ENCODE data around the gene OIT3.
A peak's percentile ranks its signal among the peaks of the same experiment; 100 is the strongest.

Gene OIT3

DNA sequence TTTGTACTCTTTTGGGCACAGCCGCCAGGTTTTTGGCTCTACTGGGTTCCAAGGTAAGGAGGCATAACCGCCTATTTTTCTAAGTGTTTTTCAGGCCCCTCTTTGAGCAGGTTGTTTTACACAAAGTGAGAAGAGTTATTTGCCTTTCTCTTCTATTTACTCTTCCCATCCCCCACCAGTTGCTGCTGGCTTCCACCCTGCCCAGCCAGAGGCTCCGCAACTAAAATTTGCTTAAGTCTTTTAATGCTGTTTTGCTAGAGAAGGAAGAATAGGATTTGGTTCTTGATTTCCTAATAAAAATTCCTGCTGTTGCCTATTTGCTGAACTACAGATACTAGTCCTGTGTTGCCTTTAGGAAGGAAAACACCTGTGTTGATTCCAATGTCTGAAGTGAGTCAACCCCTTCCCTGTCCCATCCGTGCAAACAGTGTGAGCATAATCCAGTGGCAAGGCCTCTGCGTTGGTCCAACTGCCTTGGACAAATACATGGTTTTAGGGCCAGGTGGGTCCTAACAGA, 59.2 kb downstream of the OIT3 start:
- Histone ChIP-seq H3K27me3 (ENCODE audit: low read depth, low read length) (no peaks in the 10 kb centered on the region), H3K36me3 (ENCODE audit: control insufficient read depth in 1 of 2, insufficient read depth in 2 of 2, low read length in 2 of 2) (no peaks in the 10 kb centered on the region), H3K4me3 (ENCODE audit: low read depth in 1 of 2, low read length in 2 of 2) (no peak overlapping the region), H3K9me3 (ENCODE audit: control insufficient read depth in 1 of 2, low read length in 2 of 2) (no peaks in the 10 kb centered on the region), H3K27ac (ENCODE audit: low read length) (no peak overlapping the region), H3K4me1 (ENCODE audit: control insufficient read depth in 1 of 2, insufficient read depth in 2 of 2, low read length in 2 of 2) (no peaks in the 10 kb centered on the region)

DNA sequence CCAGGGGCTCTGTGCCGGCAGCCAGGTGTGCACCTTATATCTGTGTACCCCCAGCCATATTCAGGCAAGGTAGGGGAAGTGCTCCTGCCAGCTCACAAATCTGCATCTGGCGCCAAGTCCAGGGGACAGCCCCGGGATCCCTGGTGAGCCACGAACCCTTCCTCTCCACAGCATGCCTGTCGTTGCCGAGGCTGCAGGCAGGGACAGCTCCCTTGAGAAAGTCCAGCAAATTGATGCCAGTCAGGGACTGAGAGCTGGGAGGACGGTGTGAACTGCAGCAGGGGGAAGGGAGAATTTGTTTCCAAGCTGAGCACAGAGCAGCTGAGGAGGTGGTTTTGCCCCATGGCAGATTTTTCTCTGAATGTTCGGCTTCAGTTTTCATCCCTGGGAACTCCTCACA, 60.1 kb downstream of the OIT3 start:
- H3K4me1 ChIP-seq (ENCODE audit: control insufficient read depth in 1 of 2, insufficient read depth in 2 of 2, low read length in 2 of 2): no peaks in the 10 kb centered on the region
- peak overlapping the region; percentile 72 for H3K27ac ChIP-seq (ENCODE audit: low read length)
- no peaks in the 10 kb centered on the region for H3K27me3 ChIP-seq (ENCODE audit: low read depth, low read length)
- no peaks in the 10 kb centered on the region for H3K9me3 ChIP-seq (ENCODE audit: control insufficient read depth in 1 of 2, low read length in 2 of 2)
- H3K4me3 ChIP-seq (ENCODE audit: low read depth in 1 of 2, low read length in 2 of 2): peak overlapping the region in 1 of 2 donors; percentile 43
- no peaks in the 10 kb centered on the region for H3K36me3 ChIP-seq (ENCODE audit: control insufficient read depth in 1 of 2, insufficient read depth in 2 of 2, low read length in 2 of 2)

- H3K9me3 ChIP-seq (ENCODE audit: control insufficient read depth in 1 of 2, low read length in 2 of 2): no peaks in the 10 kb centered on the region
- peak overlapping the region in 1 of 2 donors; percentile 43 for H3K4me3 ChIP-seq (ENCODE audit: low read depth in 1 of 2, low read length in 2 of 2)
- H3K36me3 ChIP-seq (ENCODE audit: control insufficient read depth in 1 of 2, insufficient read depth in 2 of 2, low read length in 2 of 2): no peaks in the 10 kb centered on the region
- no peaks in the 10 kb centered on the region for H3K4me1 ChIP-seq (ENCODE audit: control insufficient read depth in 1 of 2, insufficient read depth in 2 of 2, low read length in 2 of 2)
- peak overlapping the region; percentile 72 for H3K27ac ChIP-seq (ENCODE audit: low read length)
- H3K27me3 ChIP-seq (ENCODE audit: low read depth, low read length): no peaks in the 10 kb centered on the region
Observed at GRCh38 chr10:72954230-72954595, 60.7 kb downstream of the OIT3 start.

DNA sequence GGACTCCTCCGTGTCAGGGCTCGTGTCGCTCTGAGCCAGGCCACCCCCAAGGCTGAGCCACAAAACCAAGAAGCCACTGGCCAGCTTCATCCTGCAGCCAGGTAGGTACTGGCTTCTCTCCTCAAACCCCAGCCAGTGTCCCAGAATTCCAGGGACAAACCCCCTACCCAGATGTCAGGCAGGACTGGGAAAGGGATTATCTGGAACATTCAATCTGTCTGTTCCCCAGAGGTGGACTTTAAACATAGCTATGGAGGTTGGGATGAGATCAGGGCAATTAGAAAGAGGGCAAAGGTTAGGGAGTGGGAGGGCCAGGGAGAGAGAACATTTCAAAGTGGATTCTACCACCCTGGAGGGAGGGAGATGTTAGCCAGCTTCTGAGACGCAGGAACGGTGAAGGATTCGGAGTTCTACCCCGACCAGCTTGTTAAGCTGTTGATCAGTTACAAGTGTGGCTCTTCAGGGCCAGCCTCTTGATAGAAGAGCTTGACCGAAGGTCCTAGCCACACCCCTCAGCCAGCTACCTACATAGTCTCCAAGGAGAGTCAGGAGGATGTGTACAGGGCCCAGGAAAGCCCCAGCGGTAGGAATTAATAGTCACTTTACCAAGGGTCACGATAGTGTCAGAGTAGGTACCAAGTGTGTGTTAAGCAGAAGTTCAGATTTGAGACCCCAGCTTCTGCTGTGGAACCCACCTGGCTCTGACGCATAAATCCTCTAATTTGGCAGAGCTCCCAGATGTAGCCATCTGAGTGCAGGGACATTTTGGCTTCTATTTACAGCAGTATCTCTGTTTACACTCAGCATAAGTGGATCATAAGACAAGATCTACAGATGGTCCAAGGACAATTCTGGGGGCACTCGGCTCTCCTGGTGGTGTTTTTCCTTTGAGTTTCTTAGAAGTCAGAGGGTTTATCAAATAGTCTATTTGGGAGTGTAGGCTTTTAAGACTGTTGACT, 61.3 kb downstream of the OIT3 start, which contains the start of gene PLA2G12B:
PLA2G12B (minus strand) TSS at position 211 of the 959 bp plus-strand sequence; CDS start at position 90, 121 bp downstream.
- no peaks in the 10 kb centered on the region for H3K9me3 ChIP-seq (ENCODE audit: control insufficient read depth in 1 of 2, low read length in 2 of 2)
- peak within 1 kb of the TSS; percentile 72 for H3K27ac ChIP-seq (ENCODE audit: low read length)
- no peaks in the 10 kb centered on the region for H3K27me3 ChIP-seq (ENCODE audit: low read depth, low read length)
- no peaks in the 10 kb centered on the region for H3K36me3 ChIP-seq (ENCODE audit: control insufficient read depth in 1 of 2, insufficient read depth in 2 of 2, low read length in 2 of 2)
- H3K4me3 ChIP-seq (ENCODE audit: low read depth in 1 of 2, low read length in 2 of 2): peak within 1 kb of the TSS in 1 of 2 donors; percentile 43
- H3K4me1 ChIP-seq (ENCODE audit: control insufficient read depth in 1 of 2, insufficient read depth in 2 of 2, low read length in 2 of 2): no peaks in the 10 kb centered on the region

DNA sequence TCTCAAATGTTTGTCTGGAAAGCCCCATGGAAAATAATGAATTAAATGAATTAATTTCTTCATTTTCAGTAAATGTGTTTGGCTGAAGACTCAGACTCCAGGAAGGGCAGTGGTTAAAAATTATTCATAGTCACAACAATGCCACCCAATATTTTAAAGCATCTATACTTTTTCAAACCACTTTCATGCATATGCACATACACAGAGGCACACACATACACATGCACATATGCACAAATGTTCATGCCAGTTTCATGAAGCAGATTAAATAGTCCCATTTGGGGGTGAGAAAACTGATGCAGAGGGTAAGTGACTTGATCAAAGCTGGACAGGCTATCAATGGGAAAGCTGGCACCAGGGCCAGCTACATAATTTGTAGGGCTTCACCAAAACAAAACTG, 62.5 kb downstream of the OIT3 start:
- Histone ChIP-seq H3K4me1 (ENCODE audit: control insufficient read depth in 1 of 2, insufficient read depth in 2 of 2, low read length in 2 of 2) (no peaks in the 10 kb centered on the region), H3K27ac (ENCODE audit: low read length) (no peak overlapping the region), H3K36me3 (ENCODE audit: control insufficient read depth in 1 of 2, insufficient read depth in 2 of 2, low read length in 2 of 2) (no peaks in the 10 kb centered on the region), H3K4me3 (ENCODE audit: low read depth in 1 of 2, low read length in 2 of 2) (no peak overlapping the region), H3K27me3 (ENCODE audit: low read depth, low read length) (no peaks in the 10 kb centered on the region), H3K9me3 (ENCODE audit: control insufficient read depth in 1 of 2, low read length in 2 of 2) (no peaks in the 10 kb centered on the region)

DNA sequence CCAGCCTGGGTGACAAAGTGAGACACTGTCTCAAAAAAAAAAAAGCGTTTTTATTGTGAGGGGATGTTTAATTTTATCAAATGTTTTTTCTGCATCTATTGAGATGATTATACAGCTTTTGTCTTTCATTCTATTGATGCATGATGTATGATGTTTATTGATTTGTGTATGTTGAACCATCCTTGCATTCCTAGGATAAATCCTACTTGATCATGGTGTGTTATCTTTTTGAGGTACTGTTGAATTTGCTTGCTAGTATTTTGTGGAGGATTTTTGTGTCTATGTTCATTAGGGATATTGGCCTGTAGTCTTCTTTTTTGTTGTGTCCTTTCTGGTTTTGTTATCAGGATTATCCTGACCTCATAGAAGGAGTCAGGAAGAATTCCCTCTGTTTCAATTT, 83.3 kb downstream of the OIT3 start:
- no peaks in the 10 kb centered on the region for H3K4me1 ChIP-seq (ENCODE audit: control insufficient read depth in 1 of 2, insufficient read depth in 2 of 2, low read length in 2 of 2)
- no peak overlapping the region for H3K27ac ChIP-seq (ENCODE audit: low read length)
- H3K9me3 ChIP-seq (ENCODE audit: control insufficient read depth in 1 of 2, low read length in 2 of 2): peaks cover 6 to 18% of the 10 kb centered on the region in 2 donors
- H3K27me3 ChIP-seq (ENCODE audit: low read depth, low read length): no peaks in the 10 kb centered on the region
- H3K4me3 ChIP-seq (ENCODE audit: low read depth in 1 of 2, low read length in 2 of 2): no peak overlapping the region
- H3K36me3 ChIP-seq (ENCODE audit: control insufficient read depth in 1 of 2, insufficient read depth in 2 of 2, low read length in 2 of 2): no peaks in the 10 kb centered on the region

GRCh38 chr10:72979709-72980108, 86.2 kb downstream of the OIT3 start:
- Histone ChIP-seq H3K9me3 (ENCODE audit: control insufficient read depth in 1 of 2, low read length in 2 of 2) (peaks cover 6 to 23% of the 10 kb centered on the region in 2 donors), H3K36me3 (ENCODE audit: control insufficient read depth in 1 of 2, insufficient read depth in 2 of 2, low read length in 2 of 2) (no peaks in the 10 kb centered on the region), H3K4me1 (ENCODE audit: control insufficient read depth in 1 of 2, insufficient read depth in 2 of 2, low read length in 2 of 2) (no peaks in the 10 kb centered on the region), H3K4me3 (ENCODE audit: low read depth in 1 of 2, low read length in 2 of 2) (no peak overlapping the region), H3K27ac (ENCODE audit: low read length) (no peak overlapping the region), H3K27me3 (ENCODE audit: low read depth, low read length) (no peaks in the 10 kb centered on the region)

- no peaks in the 10 kb centered on the region for H3K36me3 ChIP-seq (ENCODE audit: control insufficient read depth in 1 of 2, insufficient read depth in 2 of 2, low read length in 2 of 2)
- no peaks in the 10 kb centered on the region for H3K4me1 ChIP-seq (ENCODE audit: control insufficient read depth in 1 of 2, insufficient read depth in 2 of 2, low read length in 2 of 2)
- H3K27me3 ChIP-seq (ENCODE audit: low read depth, low read length): no peaks in the 10 kb centered on the region
- H3K4me3 ChIP-seq (ENCODE audit: low read depth in 1 of 2, low read length in 2 of 2): no peak overlapping the region
- no peak overlapping the region for H3K27ac ChIP-seq (ENCODE audit: low read length)
- H3K9me3 ChIP-seq (ENCODE audit: control insufficient read depth in 1 of 2, low read length in 2 of 2): peaks cover 6 to 21% of the 10 kb centered on the region in 2 donors
Observed at GRCh38 chr10:72980348-72980747, 86.8 kb downstream of the OIT3 start.

DNA sequence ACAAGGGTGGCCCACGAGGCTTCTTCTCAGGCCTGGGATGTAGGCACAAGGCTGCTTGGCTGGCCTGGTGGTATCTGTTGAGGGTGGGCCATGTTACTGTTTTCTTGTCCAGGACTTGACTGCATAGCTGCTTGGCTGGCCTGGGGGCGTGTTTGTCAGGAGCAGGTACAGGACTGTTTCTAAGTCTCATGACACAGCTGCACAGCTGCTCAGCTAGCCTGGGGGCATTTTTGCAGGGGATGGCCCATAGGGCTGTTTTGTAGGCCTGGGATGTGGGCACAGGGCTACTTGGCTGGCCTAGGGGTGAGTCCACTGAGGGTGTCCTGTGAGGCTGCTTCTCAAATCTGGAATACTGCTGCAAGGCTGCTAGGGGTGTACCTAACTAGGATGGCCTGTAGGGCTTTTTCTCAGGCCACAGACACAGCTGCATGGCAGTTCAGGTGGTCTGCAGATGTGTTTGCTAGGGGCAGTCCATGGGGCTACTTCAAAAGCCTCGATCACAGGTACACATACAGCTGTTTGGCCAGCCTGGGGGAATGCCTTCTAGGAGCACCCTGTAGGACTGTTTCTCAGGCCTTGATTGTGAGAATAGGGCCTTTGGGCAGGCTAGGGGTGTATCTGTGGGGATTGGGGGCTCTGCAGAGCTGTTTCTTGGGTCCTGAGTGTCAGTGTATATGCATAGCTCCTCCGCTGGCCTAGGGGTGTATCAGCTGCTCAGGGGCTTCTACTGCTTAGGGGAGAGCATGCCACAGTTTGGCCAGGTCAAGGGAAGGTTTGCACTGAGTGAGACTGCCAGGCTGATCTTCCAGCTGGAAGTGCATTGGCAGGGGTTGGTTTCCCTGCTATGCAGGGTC, 87.7 kb downstream of the OIT3 start:
- Histone ChIP-seq H3K36me3 (ENCODE audit: control insufficient read depth in 1 of 2, insufficient read depth in 2 of 2, low read length in 2 of 2) (no peaks in the 10 kb centered on the region), H3K4me1 (ENCODE audit: control insufficient read depth in 1 of 2, insufficient read depth in 2 of 2, low read length in 2 of 2) (no peaks in the 10 kb centered on the region), H3K27me3 (ENCODE audit: low read depth, low read length) (no peaks in the 10 kb centered on the region), H3K9me3 (ENCODE audit: control insufficient read depth in 1 of 2, low read length in 2 of 2) (peaks cover 6 to 14% of the 10 kb centered on the region in 2 donors), H3K4me3 (ENCODE audit: low read depth in 1 of 2, low read length in 2 of 2) (no peak overlapping the region), H3K27ac (ENCODE audit: low read length) (no peak overlapping the region)

- peaks cover 6 to 14% of the 10 kb centered on the region in 2 donors for H3K9me3 ChIP-seq (ENCODE audit: control insufficient read depth in 1 of 2, low read length in 2 of 2)
- H3K4me1 ChIP-seq (ENCODE audit: control insufficient read depth in 1 of 2, insufficient read depth in 2 of 2, low read length in 2 of 2): no peaks in the 10 kb centered on the region
- no peaks in the 10 kb centered on the region for H3K36me3 ChIP-seq (ENCODE audit: control insufficient read depth in 1 of 2, insufficient read depth in 2 of 2, low read length in 2 of 2)
- H3K27ac ChIP-seq (ENCODE audit: low read length): no peak overlapping the region
- H3K27me3 ChIP-seq (ENCODE audit: low read depth, low read length): no peaks in the 10 kb centered on the region
- no peak overlapping the region for H3K4me3 ChIP-seq (ENCODE audit: low read depth in 1 of 2, low read length in 2 of 2)
Observed at GRCh38 chr10:72981882-72982529, 88.5 kb downstream of the OIT3 start.
